IMR-90 (cell line): ENCODE results near the gene TP53AIP1. TPM values are rescaled to one million over a fixed set of nuclear protein-coding genes. Genes with fewer than 3 reads are reported as not detected.

ENCODE experiments used
- ATAC-seq: fragments of 200-7000 bp; cut with Tn5 transposase; 2 replicates; pipeline ENCODE4 v1.9.1; 2020; ENCODE audit warnings: low read depth, mild to moderate bottlenecking, moderate library complexity
- BruUV-seq: library from RNA; stranded (reverse); fragments of 400-500 nt; replicated peaks from 2 replicates; lab custom pipeline; 2021; lab: Mats Ljungman, UMichigan
- CTCF ChIA-PET: fragments of 300-600 bp; formaldehyde crosslinking; extraction: SDS; loops from one replicate; lab custom pipeline; 2021; ENCODE audit warnings: antibody characterized with exemption; lab: Yijun Ruan, JAX
- POLR2A ChIA-PET: fragments of 300-600 bp; sonication (Branson Sonifier 250); formaldehyde crosslinking; loops from one replicate; lab custom pipeline; 2022; ENCODE audit warnings: antibody characterized with exemption; ENCODE audit not compliant: unreplicated experiment; lab: Charles Lee
- DNase-seq: peaks from one replicate; pipeline ENCODE4 v3.0.0; 2013
- H2AFZ ChIP-seq: replicated peaks from 2 replicates; pipeline ENCODE3; 2013; ENCODE audit warnings: low read length, mild to moderate bottlenecking; ENCODE audit not compliant: poor library complexity
- H2AK5ac ChIP-seq: 2 replicates; pipeline ENCODE4 v1.6.1; 2013; ENCODE audit warnings: low read depth, low read length, inconsistent platforms
- H2AK9ac ChIP-seq: replicated peaks from 2 replicates; pipeline ENCODE3; 2013; ENCODE audit warnings: mild to moderate bottlenecking, low read depth, low read length, moderate library complexity; ENCODE audit not compliant: poor library complexity
- H2BK120ac ChIP-seq: 2 replicates; pipeline ENCODE4 v1.6.1; 2013; ENCODE audit warnings: low read depth, low read length, inconsistent platforms
- H2BK15ac ChIP-seq: 3 replicates; pipeline ENCODE4 v1.6.1; 2013; ENCODE audit warnings: low read depth, low read length, inconsistent platforms
- H2BK20ac ChIP-seq: 2 replicates; pipeline ENCODE4 v1.6.1; 2013; ENCODE audit warnings: low read depth, mild to moderate bottlenecking, inconsistent platforms, low read length, moderate library complexity
- H2BK5ac ChIP-seq: 2 replicates; pipeline ENCODE4 v1.6.1; 2013; ENCODE audit warnings: mild to moderate bottlenecking, low read depth, low read length, inconsistent platforms; ENCODE audit not compliant: poor library complexity, severe bottlenecking
- H3K14ac ChIP-seq: replicated peaks from 2 replicates; pipeline ENCODE4 v1.6.1; 2013; ENCODE audit warnings: low read depth, low read length, inconsistent platforms
- H3K18ac ChIP-seq: 2 replicates; pipeline ENCODE4 v1.6.1; 2013; ENCODE audit warnings: low read depth, low read length, control low read depth
- H3K23ac ChIP-seq: 2 replicates; pipeline ENCODE4 v1.6.1; 2013; ENCODE audit warnings: low read depth, low read length, inconsistent platforms
- H3K27ac ChIP-seq: 2 replicates; pipeline ENCODE4 v1.5.1; 2013; ENCODE audit warnings: mild to moderate bottlenecking, control low read depth, low read length; ENCODE audit not compliant: insufficient read depth
- H3K27me3 ChIP-seq: 2 replicates; pipeline ENCODE4 v1.6.1; 2013; ENCODE audit warnings: low read length; ENCODE audit not compliant: control insufficient read depth, insufficient read depth
- H3K36me3 ChIP-seq: 2 replicates; pipeline ENCODE4 v1.6.1; 2013; ENCODE audit warnings: low read length, mixed read lengths; ENCODE audit not compliant: control insufficient read depth, insufficient read depth
- H3K4ac ChIP-seq: 2 replicates; pipeline ENCODE4 v1.6.1; 2013; ENCODE audit warnings: low read depth, low read length, inconsistent platforms
- H3K4me1 ChIP-seq: 2 replicates; pipeline ENCODE4 v1.6.1; 2013; ENCODE audit warnings: low read length, mixed read lengths; ENCODE audit not compliant: control insufficient read depth, insufficient read depth
- H3K4me2 ChIP-seq: 2 replicates; pipeline ENCODE4 v1.6.1; 2013; ENCODE audit warnings: low read depth, mild to moderate bottlenecking, control low read depth, low read length, moderate library complexity
- H3K4me3 ChIP-seq: 2 replicates; pipeline ENCODE4 v1.5.1; 2013; ENCODE audit warnings: low read depth, mild to moderate bottlenecking, control low read depth, low read length, moderate library complexity; ENCODE audit not compliant: insufficient read depth
- H3K56ac ChIP-seq: 2 replicates; pipeline ENCODE4 v1.6.1; 2013; ENCODE audit warnings: low read length, inconsistent platforms; ENCODE audit not compliant: insufficient read depth; ENCODE audit errors: extremely low read depth
- H3K79me1 ChIP-seq, 2 experiments: 2 replicates each; pipeline ENCODE4 v1.6.1; 2013; ENCODE audit warnings: low read length in 2 of 2, inconsistent platforms in 1 of 2, low read depth in 1 of 2
- H3K9ac ChIP-seq: 2 replicates; pipeline ENCODE4 v1.6.1; 2013; ENCODE audit warnings: low read depth, low read length, control low read depth
- H3K9me1 ChIP-seq: 2 replicates; pipeline ENCODE4 v1.6.1; 2013; ENCODE audit warnings: low read length, inconsistent platforms; ENCODE audit not compliant: insufficient read depth
- H3K9me3 ChIP-seq: 2 replicates; pipeline ENCODE4 v1.6.1; 2013; ENCODE audit warnings: low read length; ENCODE audit not compliant: control insufficient read depth, insufficient read depth
- H4K20me1 ChIP-seq: 2 replicates; pipeline ENCODE4 v1.6.1; 2013; ENCODE audit warnings: low read length, inconsistent platforms; ENCODE audit not compliant: insufficient read depth
- H4K5ac ChIP-seq: 2 replicates; pipeline ENCODE4 v1.6.1; 2013; ENCODE audit warnings: mild to moderate bottlenecking, low read depth, low read length, control low read depth
- H4K8ac ChIP-seq, 2 experiments: 2 replicates each; pipeline ENCODE4 v1.6.1; 2013; ENCODE audit warnings: low read depth in 2 of 2, low read length in 2 of 2, control low read depth in 1 of 2, inconsistent platforms in 1 of 2
- H4K91ac ChIP-seq: 2 replicates; pipeline ENCODE4 v1.6.1; 2013; ENCODE audit warnings: low read depth, low read length, inconsistent platforms; ENCODE audit not compliant: insufficient read depth
- CTCF ChIP-seq: conservative IDR thresholded peaks from 2 replicates; pipeline ENCODE4 v1.5.1; 2012; ENCODE audit warnings: mild to moderate bottlenecking, low read depth, low read length, improper control_type of control experiment
- MAZ ChIP-seq: IDR thresholded peaks from 2 replicates; pipeline ENCODE4 v1.6.1; 2012; ENCODE audit warnings: low read depth, mild to moderate bottlenecking, low read length, improper control_type of control experiment, moderate library complexity, borderline replicate concordance
- NFE2L2 ChIP-seq: fragments of 150-350 bp; IDR thresholded peaks from 2 replicates; pipeline ENCODE4 v1.6.1; 2016; ENCODE audit warnings: low read depth, mild to moderate bottlenecking, low read length
- POLR2A ChIP-seq: IDR thresholded peaks from 2 replicates; pipeline ENCODE4 v1.6.1; 2012; ENCODE audit warnings: mild to moderate bottlenecking, low read depth, low read length
- RAD21 ChIP-seq: IDR thresholded peaks from 2 replicates; pipeline ENCODE4 v1.6.1; 2012; ENCODE audit warnings: low read length, improper control_type of control experiment
- SMC3 ChIP-seq: fragments of 150-350 bp; IDR thresholded peaks from 2 replicates; pipeline ENCODE4 v1.6.1; 2016; ENCODE audit warnings: low read depth, mild to moderate bottlenecking, antibody characterized with exemption, low read length, moderate library complexity
- whole genome bisulfite sequencing, 2 experiments: methylation state at CpG; one replicate each; pipeline versions ENCODE4 v1.1.5 to v1.1.7; 2013; ENCODE audit warnings: missing lambda C conversion rate in 2 of 2; ENCODE audit not compliant: insufficient read length in 1 of 2; ENCODE audit errors: extremely low coverage in 2 of 2; 5-methylcytosine and 5-hydroxymethylcytosine counted together
- dilution Hi-C: fragments of 300-500 bp; cut with HindIII; formaldehyde crosslinking; loops from one replicate; pipeline ENCODE4 v1.14.3; 2018; ENCODE audit warnings: low sequenced_read_pairs; ENCODE audit not compliant: unreplicated experiment
- in situ Hi-C: fragments of 300-500 bp; cut with MboI; formaldehyde crosslinking; loops from 3 replicates; pipeline ENCODE4 v1.14.3; 2019; ENCODE audit warnings: low sequenced_read_pairs, inconsistent platforms, mixed read lengths
- intact Hi-C: fragments of 100-400 bp; cut with micrococcal nuclease; formaldehyde crosslinking; loops from 2 replicates; pipeline ENCODE4 v1.10.0; 2022
- polyA plus RNA-seq, 3 experiments: library from polyadenylated mRNA; depleted of rRNA; stranded (reverse); fragments of >200 nt; gene quantifications; 2 replicates each; pipeline ENCODE4 v1.2.3, GENCODE V29; 2012; ENCODE audit warnings: low replicate concordance in 1 of 3
- total RNA-seq: library from RNA; depleted of rRNA; stranded (reverse); fragments of >200 nt; gene quantifications from 2 replicates; pipeline ENCODE4 v1.2.3, GENCODE V29; 2012
- TF ChIP-seq, protein P1 (sequence below): fragments of 150-350 bp; IDR thresholded peaks from 2 replicates; pipeline ENCODE4 v1.6.1; 2016; ENCODE audit warnings: low read depth, mild to moderate bottlenecking, low read length, moderate library complexity, borderline replicate concordance
- TF ChIP-seq, protein P2 (sequence below): fragments of 150-350 bp; IDR thresholded peaks from 2 replicates; pipeline ENCODE4 v1.6.1; 2017; ENCODE audit warnings: mild to moderate bottlenecking, antibody characterized with exemption, low read length, low read depth

The TP53AIP1 gene
- total and polyA plus RNA-seq, 2 of the 4 experiments (the other 2 are of a cell fraction), result not detected

- no TSS peak for BruUV-seq
- H3K9ac ChIP-seq, result no peak overlapping the region
- no peak overlapping the region for H4K5ac ChIP-seq
- no peak overlapping the region for H4K8ac ChIP-seq
- H3K9me1 ChIP-seq, result no peaks in the 10 kb centered on the region
- TF ChIP-seq NFE2L2, result no peak
- TF ChIP-seq SMC3, result peak; percentile 32; the same call in 1 of the 2 replicates
- TF ChIP-seq, protein P1, sequence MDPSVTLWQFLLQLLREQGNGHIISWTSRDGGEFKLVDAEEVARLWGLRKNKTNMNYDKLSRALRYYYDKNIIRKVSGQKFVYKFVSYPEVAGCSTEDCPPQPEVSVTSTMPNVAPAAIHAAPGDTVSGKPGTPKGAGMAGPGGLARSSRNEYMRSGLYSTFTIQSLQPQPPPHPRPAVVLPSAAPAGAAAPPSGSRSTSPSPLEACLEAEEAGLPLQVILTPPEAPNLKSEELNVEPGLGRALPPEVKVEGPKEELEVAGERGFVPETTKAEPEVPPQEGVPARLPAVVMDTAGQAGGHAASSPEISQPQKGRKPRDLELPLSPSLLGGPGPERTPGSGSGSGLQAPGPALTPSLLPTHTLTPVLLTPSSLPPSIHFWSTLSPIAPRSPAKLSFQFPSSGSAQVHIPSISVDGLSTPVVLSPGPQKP, result no peak
- TF ChIP-seq, protein P2, sequence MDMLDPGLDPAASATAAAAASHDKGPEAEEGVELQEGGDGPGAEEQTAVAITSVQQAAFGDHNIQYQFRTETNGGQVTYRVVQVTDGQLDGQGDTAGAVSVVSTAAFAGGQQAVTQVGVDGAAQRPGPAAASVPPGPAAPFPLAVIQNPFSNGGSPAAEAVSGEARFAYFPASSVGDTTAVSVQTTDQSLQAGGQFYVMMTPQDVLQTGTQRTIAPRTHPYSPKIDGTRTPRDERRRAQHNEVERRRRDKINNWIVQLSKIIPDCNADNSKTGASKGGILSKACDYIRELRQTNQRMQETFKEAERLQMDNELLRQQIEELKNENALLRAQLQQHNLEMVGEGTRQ, result no peak
- TF ChIP-seq CTCF, result peak; percentile 21; the same call in 1 of the 2 replicates
- no peak for TF ChIP-seq MAZ
- TF ChIP-seq RAD21, result peak; percentile 28
- no peak for TF ChIP-seq POLR2A
- no peak overlapping the region for H2AFZ ChIP-seq
- H2BK15ac ChIP-seq, result no peak overlapping the region
- ATAC-seq (no peak), DNase-seq (no peak)
- no peak overlapping the region for H3K14ac ChIP-seq
- no peak overlapping the region for H3K27ac ChIP-seq
- no peak overlapping the region for H2BK120ac ChIP-seq
- POLR2A ChIA-PET, result interaction anchor here (1.2 kb wide), 1 partner anchor 70 kb away, joined by 3 read pairs; no protein-coding TSS in a partner anchor
- no peak overlapping the region for H4K91ac ChIP-seq
- CTCF ChIA-PET, result interaction anchor here (0.9 to 4.5 kb wide), 4 partner anchors 19 to 70 kb away, joined by 3 to 71 read pairs (median 23); no protein-coding TSS in a partner anchor
- intact Hi-C loops, result no loop called here
- no peak overlapping the region for H3K4me2 ChIP-seq
- no peaks in the 10 kb centered on the region for H4K20me1 ChIP-seq
- no peak overlapping the region for H3K56ac ChIP-seq
- 0 out of 2 replicates have a peak, but pooled peaks cover 1% of the 10 kb centered on the region for H3K4me1 ChIP-seq
- peaks cover 68% of the 10 kb centered on the region for H3K27me3 ChIP-seq
- H3K23ac ChIP-seq, result no peak overlapping the region
- no peak overlapping the region for H3K4ac ChIP-seq
- dilution Hi-C loops, result no loop called here
- H2BK20ac ChIP-seq, result no peak overlapping the region
- H3K4me3 ChIP-seq, result no peak overlapping the region
- no peaks in the 10 kb centered on the region for H3K9me3 ChIP-seq
- no peak overlapping the region for H2AK9ac ChIP-seq
- H3K36me3 ChIP-seq, result no peaks in the 10 kb centered on the region
- H3K18ac ChIP-seq, result no peak overlapping the region
- H3K79me1 ChIP-seq, result no peaks in the 10 kb centered on the region
- WGBS, 2 experiments, result 7% methylated on average over 3 of the region's 5 CpGs; no CpG with 5 or more reads in 1 of the 2 experiments
- in situ Hi-C loops, result loop anchor here (5.0 kb wide), 2 partner anchors 66 to 446 kb away; no protein-coding TSS in a partner anchor
- H2BK5ac ChIP-seq, result no peak overlapping the region
- no peak overlapping the region for H2AK5ac ChIP-seq
Observed at GRCh38 chr11:128886406-128887124, 56.1 kb downstream of the TP53AIP1 start.
